Measurements from ENCODE around the gene DENND4A. TPM values are rescaled to one million over a fixed set of nuclear protein-coding genes. Genes with fewer than 3 reads are reported as not detected.
"Not testable (repeated sequence)": the region's sequence is repeated elsewhere in the genome, so short reads cannot be mapped to it uniquely, and the experiment has no call there.

Gene DENND4A
- polyA plus RNA-seq, 3 donors = 7.7 to 13.2 (median 8.5) TPM

DNA sequence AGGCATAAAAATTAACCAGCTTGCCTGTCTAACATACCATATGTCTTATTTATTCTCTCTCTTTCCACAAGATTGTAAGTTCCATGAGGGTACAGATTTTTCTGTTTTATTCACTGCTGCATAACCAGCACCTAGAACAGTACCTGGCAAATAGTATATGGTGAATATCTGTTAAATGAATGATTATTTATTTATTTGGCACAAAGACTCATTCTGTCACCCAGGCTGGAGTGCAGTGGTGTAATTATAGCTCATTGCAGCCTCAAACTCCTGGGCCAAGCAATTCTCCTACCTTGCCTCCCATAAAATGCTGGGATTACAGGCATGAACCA is 24.9 kb downstream of the DENND4A start:
- no peak overlapping the region for H3K27ac ChIP-seq (ENCODE audit: low read depth, low read length)

DNA sequence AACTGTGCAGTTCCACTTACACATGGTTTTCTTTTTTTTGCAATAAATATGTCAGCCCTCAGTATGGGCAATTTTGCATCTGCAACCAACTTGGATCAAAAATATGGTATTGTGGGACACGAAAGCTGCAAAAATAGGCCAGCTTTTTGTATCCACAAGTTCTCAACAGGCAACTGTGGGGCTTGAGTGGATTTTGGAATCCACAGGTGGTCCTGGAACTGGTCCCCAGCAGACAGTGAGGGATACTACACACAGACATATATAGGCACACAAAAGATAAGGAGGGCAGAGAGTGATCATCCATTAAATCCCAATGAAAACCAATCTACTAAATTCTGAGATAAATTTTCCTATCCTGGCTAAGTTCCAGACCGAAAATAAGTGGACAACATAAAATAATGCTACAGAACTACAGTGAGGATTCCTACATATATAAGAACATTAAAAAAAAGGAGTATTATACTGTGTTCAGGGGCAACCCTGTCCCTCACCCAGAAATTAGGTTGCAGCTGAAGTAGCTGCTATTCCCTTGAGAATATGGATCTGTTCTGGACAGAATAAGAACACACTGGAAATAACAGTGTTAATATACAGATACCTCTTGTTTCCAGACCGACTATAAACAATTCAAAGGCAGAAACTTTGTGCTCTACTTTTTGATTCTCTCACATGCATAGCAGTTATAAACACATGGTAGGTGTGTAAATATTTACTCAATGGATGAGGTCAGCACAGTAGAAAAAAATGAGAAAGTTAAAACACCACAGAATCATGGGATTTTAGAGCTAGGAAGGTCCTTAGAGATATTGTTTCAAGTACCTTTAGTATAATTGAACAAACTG is 25.4 kb downstream of the DENND4A start:
- no peak overlapping the region for H3K27ac ChIP-seq (ENCODE audit: low read depth, low read length)
- WGBS, 3 donors = 63 to 82% (median 70%) methylated on average over 3 of the region's 3 CpGs

DNA sequence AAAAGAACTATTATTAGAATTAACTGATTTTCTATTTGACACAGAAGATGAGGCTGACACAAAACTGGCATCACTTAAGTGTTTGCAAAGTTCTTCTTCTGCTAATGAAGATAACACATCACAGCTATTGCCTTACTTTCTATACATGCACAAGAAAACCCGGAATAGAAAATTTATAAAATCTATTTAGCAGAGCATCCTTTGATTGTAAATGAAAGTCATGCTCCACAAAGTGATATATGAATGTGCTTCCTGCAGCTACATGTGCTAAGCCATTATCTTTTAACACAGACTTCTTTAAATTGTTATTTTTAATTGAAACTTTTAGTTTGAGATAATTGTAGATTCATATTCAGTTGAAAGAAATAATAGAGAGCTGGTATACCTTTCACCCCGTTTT is 27.0 kb downstream of the DENND4A start:
- WGBS, 3 donors = 55 to 84% (median 63%) methylated on average over 2 of the region's 2 CpGs
- H3K27ac ChIP-seq (ENCODE audit: low read depth, low read length) = no peak overlapping the region

DNA sequence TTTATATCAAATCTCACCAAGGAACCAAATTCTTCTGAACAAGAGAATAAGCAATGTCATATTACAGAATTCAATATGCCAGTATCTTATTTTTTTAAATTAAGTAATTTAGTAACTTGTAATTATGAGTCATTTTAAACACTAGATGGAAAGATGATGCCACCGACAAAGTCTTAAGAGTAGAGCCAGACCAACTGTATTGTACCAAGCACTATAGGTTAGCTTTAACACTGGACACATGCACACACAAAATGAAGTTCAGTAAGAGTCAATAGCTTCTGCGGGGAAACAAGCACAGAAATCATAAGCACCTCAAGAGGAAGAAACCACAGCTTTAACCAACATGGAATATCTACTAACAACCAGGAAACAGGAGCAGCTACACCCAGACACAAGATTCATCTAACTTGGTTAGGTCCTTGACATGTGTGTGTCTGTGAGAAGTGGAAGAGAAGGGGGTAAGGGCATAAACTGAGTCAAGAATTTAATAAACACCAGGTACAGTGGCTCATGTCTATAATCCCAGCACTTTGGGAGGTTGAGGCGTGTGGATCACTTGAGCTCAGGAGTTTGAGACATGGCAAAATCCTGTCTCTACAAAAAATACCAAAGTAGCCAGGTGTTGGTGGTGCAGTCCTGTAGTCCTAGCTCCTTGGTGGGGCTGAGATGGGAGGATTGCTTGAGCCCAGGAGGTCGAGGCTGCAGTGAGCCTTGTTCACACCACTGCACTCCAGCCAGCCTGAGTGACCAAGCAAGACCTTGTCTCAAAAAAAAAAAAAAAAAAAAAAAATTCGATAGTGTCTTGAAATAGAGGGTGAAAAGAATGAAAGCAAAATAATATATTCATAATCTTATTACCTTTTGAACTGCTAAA is 28.9 kb downstream of the DENND4A start:
- WGBS, 3 donors = 65 to 84% (median 79%) methylated on average over 5 of the region's 5 CpGs

DNA sequence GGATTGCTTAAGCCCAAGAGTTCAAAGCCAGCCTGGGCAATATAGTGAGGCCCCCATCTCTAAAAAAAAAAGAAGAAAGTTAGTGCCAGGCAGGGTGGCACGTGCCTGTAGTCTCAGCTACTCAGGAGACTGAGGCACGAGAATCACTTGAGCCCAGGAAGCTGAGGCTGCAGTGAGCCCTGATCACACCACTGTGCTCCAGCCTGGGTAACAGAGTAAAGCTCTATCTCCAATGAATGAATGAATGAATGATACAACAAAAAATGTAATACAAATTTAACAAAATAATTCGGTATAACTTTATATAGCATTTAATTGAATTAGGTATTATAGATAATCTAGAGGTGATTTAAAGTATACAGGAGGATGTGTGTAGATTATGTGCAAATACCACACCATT is 29.7 kb downstream of the DENND4A start:
- no peak overlapping the region for H3K27ac ChIP-seq (ENCODE audit: low read depth, low read length)
- WGBS, 3 donors = 92 to 96% (median 92%) methylated on average over 3 of the region's 3 CpGs

More for the DNA sequence above, 28.9 kb downstream of the DENND4A start:
- no peak overlapping the region for H3K27ac ChIP-seq (ENCODE audit: low read depth, low read length)

DNA sequence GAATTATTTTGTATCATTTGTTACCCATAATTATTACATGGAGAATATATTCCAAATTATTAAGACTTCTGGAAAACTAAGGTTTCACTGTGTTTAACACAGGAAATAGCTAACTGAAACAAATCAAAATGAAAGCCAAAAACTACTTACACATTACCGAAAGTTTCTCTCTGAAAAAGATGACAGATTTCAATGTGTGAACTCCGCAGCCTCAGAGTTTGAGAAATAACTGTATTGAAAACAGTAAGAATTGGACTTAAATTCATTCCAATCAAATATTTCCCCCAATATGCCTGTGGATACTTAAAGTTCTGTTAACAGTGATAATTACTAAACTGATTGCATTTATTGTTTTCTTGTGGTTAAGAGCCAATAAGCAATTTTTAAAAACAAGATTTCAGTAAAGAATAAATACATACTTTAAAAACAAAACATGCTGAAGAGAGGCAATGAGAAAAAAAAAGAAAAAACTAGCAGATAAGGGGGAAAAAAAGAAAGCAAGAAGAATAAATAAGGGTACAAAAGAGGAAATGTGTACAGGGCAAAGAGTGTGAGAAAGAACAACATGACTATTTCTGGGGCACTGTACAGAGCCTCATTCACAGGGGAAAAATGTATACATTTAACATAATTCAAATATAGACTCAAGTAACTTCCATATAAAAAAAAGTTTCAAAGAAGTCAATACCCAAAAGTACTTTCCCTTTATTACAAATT is 30.7 kb downstream of the DENND4A start:
- no peak overlapping the region for H3K27ac ChIP-seq (ENCODE audit: low read depth, low read length)
- 89 to 94% (median 91%) methylated on average over 2 of the region's 2 CpGs for WGBS, 3 donors

DNA sequence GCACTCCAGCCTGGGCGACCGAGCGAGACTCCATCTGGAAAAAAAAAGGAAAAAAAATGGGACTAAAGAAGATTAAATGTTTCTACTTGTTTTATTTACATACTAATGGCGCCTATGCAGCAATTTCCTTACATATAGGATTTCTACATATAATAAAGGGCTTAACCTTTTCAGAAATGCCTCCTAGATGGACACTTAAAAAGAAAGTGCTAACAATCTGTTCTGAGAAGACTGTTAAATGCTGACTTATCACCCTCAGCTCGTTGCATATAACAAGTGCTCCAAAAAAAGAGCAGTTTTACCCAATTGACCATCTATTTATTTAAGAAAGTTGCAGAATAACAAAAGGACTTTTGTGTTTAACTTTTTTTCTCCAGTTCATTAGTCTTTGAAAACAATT is 32.7 kb downstream of the DENND4A start:
- 88 to 95% (median 92%) methylated on average over 5 of the region's 5 CpGs for WGBS, 3 donors
- no peak overlapping the region for H3K27ac ChIP-seq (ENCODE audit: low read depth, low read length)

DNA sequence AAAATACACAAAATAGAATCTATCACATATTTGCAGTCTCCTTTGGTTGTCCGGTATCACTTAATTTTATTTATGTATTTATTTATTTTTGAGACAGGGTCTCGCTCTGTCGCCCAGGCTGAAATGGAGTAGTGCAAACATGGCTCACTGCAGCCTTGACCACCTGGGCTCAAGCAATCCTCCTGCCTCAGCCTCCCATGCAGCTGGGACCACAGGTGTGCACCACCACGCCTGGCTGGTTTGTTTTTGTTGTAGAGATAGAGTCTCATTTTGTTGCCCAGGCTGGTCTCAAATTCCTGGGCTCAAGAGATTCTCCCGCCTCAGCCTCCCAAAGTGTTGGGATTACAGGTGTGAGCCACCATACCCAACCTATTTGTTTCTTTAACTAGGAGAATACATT is 33.9 kb downstream of the DENND4A start:
- WGBS, 3 donors = 96 to 98% (median 96%) methylated on average over 5 of the region's 5 CpGs
- no peak overlapping the region for H3K27ac ChIP-seq (ENCODE audit: low read depth, low read length)

DNA sequence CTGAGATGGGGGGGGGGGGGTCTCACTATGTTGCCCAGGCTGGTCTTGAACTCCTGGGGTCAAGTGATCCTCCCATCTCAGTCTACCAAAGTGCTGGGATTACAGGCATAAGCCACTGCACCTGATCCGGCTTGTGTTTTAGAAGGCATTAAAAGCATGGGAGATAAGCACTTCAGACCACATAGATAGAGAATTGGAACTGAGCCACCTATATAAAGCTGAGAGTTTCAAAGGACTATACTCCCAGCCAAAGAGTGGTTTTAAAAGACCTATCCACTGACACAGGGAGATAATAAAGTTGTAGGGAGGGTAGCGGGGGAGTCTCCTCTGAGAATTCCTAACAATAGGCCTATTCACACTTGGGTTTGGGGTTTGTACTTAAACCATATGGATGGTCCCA is 34.8 kb downstream of the DENND4A start:
- no peak overlapping the region for H3K27ac ChIP-seq (ENCODE audit: low read depth, low read length)

DNA sequence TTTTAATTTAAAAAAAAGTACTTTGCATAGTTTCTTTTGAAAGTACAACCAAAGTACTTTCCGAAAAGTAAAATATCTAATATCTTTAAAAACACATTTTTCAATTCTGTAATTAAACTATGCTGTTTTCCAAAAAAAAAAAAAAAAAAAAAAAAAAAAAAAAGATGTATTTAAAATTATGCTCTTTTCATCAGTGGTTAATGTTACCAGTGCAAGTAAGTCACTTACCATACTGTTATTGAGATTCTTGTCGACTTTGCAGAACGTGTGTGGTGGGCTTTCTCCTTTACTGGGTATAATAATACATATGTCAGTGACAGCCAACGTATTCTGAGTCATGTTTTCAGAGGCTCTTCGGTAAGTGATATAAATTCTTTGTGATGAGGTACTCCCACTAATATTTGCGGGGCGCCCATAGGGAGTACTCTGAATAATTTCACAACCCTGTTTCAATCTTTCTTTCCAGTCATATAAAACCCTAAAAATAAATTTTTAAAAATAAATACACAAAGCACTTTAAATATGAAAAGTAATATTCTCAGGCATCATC is 39.9 kb downstream of the DENND4A start:
- WGBS, 3 donors = 72 to 80% (median 72%) methylated on average over 7 of the region's 7 CpGs
- H3K27ac ChIP-seq (ENCODE audit: low read depth, low read length) = no peak overlapping the region

More for the DNA sequence above, 34.8 kb downstream of the DENND4A start:
- 75 to 93% (median 92%) methylated on average over 2 of the region's 2 CpGs for WGBS, 3 donors

DNA sequence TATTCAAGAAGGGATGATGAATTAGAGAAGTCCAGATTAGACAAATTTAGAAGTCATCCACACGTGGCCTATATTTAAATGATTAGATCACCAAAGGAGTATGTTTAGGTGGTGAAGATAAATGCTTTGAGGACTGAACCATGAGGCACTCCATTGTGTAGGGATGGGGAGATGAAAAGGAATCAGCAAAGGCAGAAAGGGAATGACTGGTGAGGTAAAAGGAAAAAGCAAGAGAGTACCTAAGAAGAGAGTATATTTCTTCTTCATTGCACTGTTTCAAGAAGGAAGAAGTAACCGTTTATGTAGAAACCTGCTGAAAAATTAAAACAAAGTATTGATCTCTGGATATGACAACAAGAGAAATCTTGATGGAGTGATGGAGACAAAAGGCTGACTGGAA is 40.7 kb downstream of the DENND4A start:
- WGBS, 3 donors = 77 to 83% (median 83%) methylated on average over 2 of the region's 2 CpGs
- H3K27ac ChIP-seq (ENCODE audit: low read depth, low read length) = no peak overlapping the region

DNA sequence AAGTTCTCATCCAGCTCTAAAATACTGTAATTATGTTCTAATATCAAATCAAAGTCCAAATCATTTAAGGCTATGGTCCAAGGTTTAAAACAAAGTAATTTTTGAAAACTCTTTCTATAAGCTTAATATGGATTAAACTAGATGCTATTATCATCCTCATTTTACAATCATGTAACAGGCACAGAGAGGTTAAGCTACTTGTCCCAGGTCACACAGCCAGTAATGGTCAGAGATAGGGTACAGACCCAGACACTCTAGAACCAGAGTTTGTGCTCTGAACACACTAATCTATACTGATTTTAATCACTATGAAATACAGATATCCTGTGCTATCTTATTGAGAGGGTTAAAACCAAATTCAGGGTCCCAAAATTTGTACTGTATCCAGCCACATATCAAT is 44.8 kb downstream of the DENND4A start:
- no peak overlapping the region for H3K27ac ChIP-seq (ENCODE audit: low read depth, low read length)

DNA sequence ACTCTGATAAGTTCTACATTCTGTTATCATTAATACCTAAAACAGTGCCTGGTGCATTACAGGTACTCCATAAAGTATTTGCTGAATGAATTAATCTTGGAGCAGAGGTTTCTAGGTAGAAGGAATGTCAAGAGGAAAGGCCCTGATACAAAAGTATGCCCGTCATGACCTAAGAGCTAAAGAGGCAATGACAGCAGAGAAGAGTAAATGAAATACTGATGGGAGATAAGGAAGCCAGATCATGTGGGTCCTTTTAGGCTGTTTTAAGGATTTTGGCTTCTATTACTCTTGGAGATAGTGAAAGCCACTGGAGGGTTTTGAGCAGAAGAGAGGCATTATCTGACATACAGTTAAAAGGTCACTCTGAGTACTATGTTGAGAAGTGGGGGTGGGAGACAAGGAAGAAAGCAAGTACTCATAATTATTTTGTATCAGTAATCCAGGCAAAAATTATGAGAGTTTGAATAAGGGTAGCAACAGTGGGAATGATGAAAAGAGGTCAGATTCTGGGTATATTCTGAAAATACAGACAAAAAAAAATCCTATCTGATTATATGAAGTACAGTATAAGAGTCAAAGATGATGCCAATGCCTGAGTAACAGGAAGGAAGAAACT is 48.3 kb downstream of the DENND4A start:
- 89% methylated on average over 1 of the region's 1 CpG for WGBS, 3 donors
- H3K27ac ChIP-seq (ENCODE audit: low read depth, low read length) = no peak overlapping the region

DNA sequence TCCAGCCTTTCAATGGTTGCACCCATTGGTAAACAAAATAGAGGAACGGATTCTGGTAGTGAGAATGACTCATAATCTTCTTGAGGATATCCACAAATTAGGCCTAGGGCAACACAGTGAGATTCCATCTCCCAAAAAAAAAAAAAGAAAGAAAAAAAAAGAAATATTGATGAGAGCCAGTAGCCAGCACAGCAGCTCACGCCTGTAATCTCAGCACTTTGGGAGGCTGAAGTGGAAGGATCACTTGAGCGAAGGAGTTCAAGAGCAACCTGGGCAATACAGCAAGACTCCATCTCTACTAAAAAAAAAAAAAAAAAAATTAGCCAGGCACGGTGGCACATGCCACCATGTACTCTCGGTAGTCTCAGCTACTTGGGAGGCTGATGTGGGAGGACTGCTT is 51.9 kb downstream of the DENND4A start:
- no peak overlapping the region for H3K27ac ChIP-seq (ENCODE audit: low read depth, low read length)
- WGBS, 3 donors = 93 to 96% (median 94%) methylated on average over 5 of the region's 5 CpGs

DNA sequence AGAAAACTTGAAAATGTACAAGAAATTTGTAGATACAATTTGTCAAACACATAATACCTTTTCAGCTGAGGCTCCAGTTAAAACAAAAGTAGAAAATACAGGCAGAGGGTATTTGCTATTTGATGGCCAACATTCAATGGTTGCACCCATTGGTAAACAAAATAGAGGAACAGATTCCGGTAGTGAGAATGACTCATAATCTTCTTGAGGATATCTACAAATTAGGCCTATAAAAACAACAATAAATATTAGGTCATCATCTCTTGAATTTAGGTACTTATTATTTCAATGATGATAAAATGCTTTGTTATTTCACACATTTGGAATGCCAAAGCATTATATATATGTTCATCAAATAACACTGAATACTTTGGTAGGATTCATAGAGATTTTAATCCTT is 53.4 kb downstream of the DENND4A start:
- WGBS, 3 donors = 61 to 85% (median 81%) methylated on average over 1 of the region's 1 CpG
- H3K27ac ChIP-seq (ENCODE audit: low read depth, low read length) = no peak overlapping the region

DNA sequence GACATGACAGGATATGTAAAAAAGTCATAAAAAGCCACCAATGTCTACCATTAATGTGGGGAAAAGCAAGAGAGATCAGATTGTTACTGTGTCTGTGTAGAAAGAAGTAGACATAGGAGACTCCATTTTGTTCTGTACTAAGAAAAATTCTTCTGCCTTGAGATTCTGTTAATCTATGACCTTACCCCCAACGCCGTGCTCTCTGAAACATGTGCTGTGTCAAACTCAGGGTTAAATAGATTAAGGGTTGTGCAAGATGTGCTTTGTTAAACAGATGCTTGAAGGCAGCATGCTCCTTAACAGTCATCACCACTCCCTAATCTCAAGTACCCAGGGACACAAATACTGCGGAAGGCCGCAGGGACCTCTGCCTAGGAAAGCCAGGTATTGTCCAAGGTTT is 58.5 kb downstream of the DENND4A start:
- H3K27ac ChIP-seq (ENCODE audit: low read depth, low read length) = not testable (repeated sequence)
- 73 to 88% (median 87%) methylated on average over 4 of the region's 4 CpGs for WGBS, 3 donors

DNA sequence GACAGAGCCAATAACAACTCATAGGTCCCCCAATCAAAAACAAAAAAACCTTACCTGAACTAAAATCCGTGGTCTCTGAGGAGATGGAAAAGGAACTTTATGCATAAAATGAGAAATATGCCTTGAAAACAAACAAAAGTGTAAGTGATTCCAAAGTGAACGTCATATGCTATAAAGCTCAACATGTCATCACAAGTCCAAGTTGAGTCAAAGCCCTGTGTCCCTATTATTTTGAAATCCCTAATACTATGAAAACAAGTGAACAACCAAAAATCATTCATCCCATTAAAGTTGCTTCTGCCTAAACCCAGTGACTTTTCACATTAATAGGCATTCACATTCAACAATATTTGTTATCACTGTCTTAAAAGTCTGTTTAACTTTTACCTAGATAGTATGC is 59.4 kb downstream of the DENND4A start:
- H3K27ac ChIP-seq (ENCODE audit: low read depth, low read length) = no peak overlapping the region
- WGBS, 3 donors = 85 to 89% (median 86%) methylated on average over 2 of the region's 2 CpGs

DNA sequence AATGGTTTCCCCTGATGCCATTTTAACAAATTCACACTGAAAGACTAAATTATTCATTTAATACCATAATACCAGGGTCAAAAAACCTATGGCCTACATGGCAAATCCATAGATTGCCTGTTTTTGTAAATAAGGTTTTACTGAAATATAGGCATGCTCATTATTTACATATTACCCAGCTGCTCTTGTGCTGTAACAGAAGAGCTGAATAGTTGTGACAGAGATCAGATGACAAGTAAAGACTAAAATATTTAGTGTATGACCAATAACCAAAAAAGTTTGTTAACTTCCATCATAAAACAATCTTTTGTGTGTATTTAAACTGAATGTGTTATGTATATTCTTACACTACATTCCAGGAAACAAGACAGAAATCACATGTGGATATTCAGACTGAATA is 60.2 kb downstream of the DENND4A start:
- H3K27ac ChIP-seq (ENCODE audit: low read depth, low read length) = no peak overlapping the region
